ENCODE measurements around the gene ADPRHL1. TPM values are rescaled to one million over a fixed set of nuclear protein-coding genes. Genes with fewer than 3 reads are reported as not detected.

ADPRHL1 gene
- total RNA-seq, 1 donor from 2014 or later: 11.3 TPM

- Histone ChIP-seq H3K9me3 (no peaks in the 10 kb centered on the region), H3K27me3 (no peaks in the 10 kb centered on the region), H3K36me3 (no peaks in the 10 kb centered on the region), H3K27ac (no peak overlapping the region), H3K4me1 (peaks cover 3 to 4% of the 10 kb centered on the region in 2 donors), H3K4me3 (no peak overlapping the region)
- intact Hi-C loops (cut with DNase I): no loop called here
- DNase-seq (ENCODE audit: low spot score in 2 of 2): no peak
- TF ChIP-seq CTCF (IDR thresholded peaks at IDR 0.05): no peak
Measured at GRCh38 chr13:113423520-113424163, 29.6 kb downstream of the ADPRHL1 start.

GRCh38 chr13:113422807-113423519, 30.3 kb downstream of the ADPRHL1 start:
- Histone ChIP-seq H3K27ac (peak overlapping the region in 1 of 2 donors; percentile 1), H3K9me3 (no peaks in the 10 kb centered on the region), H3K4me1 (peaks cover 3 to 4% of the 10 kb centered on the region in 2 donors), H3K27me3 (no peaks in the 10 kb centered on the region), H3K4me3 (no peak overlapping the region), H3K36me3 (no peaks in the 10 kb centered on the region)
- intact Hi-C loops (cut with DNase I): no loop called here
- no peak for TF ChIP-seq CTCF (IDR thresholded peaks at IDR 0.05)
- DNase-seq (ENCODE audit: low spot score in 2 of 2): no peak

GRCh38 chr13:113421673-113422270, 31.5 kb downstream of the ADPRHL1 start:
- no peak overlapping the region for H3K4me3 ChIP-seq
- intact Hi-C loops (cut with DNase I): no loop called here
- TF ChIP-seq CTCF (IDR thresholded peaks at IDR 0.05): no peak
- H3K9me3 ChIP-seq: no peaks in the 10 kb centered on the region
- peak overlapping the region; percentile 1 to 60 for H3K27ac ChIP-seq
- DNase-seq (ENCODE audit: low spot score in 2 of 2): no peak
- H3K4me1 ChIP-seq: peaks cover 3 to 4% of the 10 kb centered on the region in 2 donors
- H3K36me3 ChIP-seq: no peaks in the 10 kb centered on the region
- no peaks in the 10 kb centered on the region for H3K27me3 ChIP-seq

GRCh38 chr13:113420833-113421600, 32.3 kb downstream of the ADPRHL1 start:
- DNase-seq (ENCODE audit: low spot score in 2 of 2): no peak
- no peaks in the 10 kb centered on the region for H3K9me3 ChIP-seq
- H3K27ac ChIP-seq: peak overlapping the region; percentile 1 to 60
- no peak for TF ChIP-seq CTCF (IDR thresholded peaks at IDR 0.05)
- H3K27me3 ChIP-seq: no peaks in the 10 kb centered on the region
- no peak overlapping the region for H3K4me3 ChIP-seq
- H3K4me1 ChIP-seq: peaks cover 3 to 4% of the 10 kb centered on the region in 2 donors
- intact Hi-C loops (cut with DNase I): no loop called here
- no peaks in the 10 kb centered on the region for H3K36me3 ChIP-seq

GRCh38 chr13:113420232-113420631, 33.1 kb downstream of the ADPRHL1 start:
- TF ChIP-seq CTCF (IDR thresholded peaks at IDR 0.05): no peak
- H3K27me3 ChIP-seq: no peaks in the 10 kb centered on the region
- no peak for DNase-seq (ENCODE audit: low spot score in 2 of 2)
- no peak overlapping the region for H3K4me3 ChIP-seq
- peaks cover 3 to 4% of the 10 kb centered on the region in 2 donors for H3K4me1 ChIP-seq
- H3K9me3 ChIP-seq: no peaks in the 10 kb centered on the region
- H3K27ac ChIP-seq: no peak overlapping the region
- intact Hi-C loops (cut with DNase I): no loop called here
- no peaks in the 10 kb centered on the region for H3K36me3 ChIP-seq
